ENCODE data around the gene DBNDD1. TPM values are rescaled to one million over a fixed set of nuclear protein-coding genes. Genes with fewer than 3 reads are reported as not detected.

DBNDD1 gene
- total RNA-seq, 1 experiment from 2014 or later, result 60.2 TPM

GRCh38 chr16:90001761-90002503, 17.3 kb downstream of the DBNDD1 start:
- Histone ChIP-seq H2AFZ (ENCODE audit: low read depth, low read length, poor library complexity, severe bottlenecking) (no peak overlapping the region), H3K27me3 (ENCODE audit: insufficient read depth, low read length) (no peaks in the 10 kb centered on the region), H3K4me1 (ENCODE audit: control insufficient read depth in 1 of 2, insufficient read depth in 2 of 2, low read length in 2 of 2) (peaks cover 0 to 13% of the 10 kb centered on the region in 2 experiments; a peak in 2 of 4 replicates), H3K4me2 (ENCODE audit: low read length) (no peak overlapping the region), H3K9me2 (ENCODE audit: insufficient read depth) (no peaks in the 10 kb centered on the region), H3K36me3 (ENCODE audit: control insufficient read depth in 1 of 2, insufficient read depth in 2 of 2, low read length in 2 of 2) (peaks cover 0 to 13% of the 10 kb centered on the region in 2 experiments; a peak in 1 of 4 replicates), H3K4me3 (replicated peaks in 1 of 2; ENCODE audit: low read depth in 1 of 2, low read length in 2 of 2) (no peak overlapping the region), H3K9ac (ENCODE audit: low read length) (no peak overlapping the region), H4K20me1 (ENCODE audit: insufficient read depth) (no peaks in the 10 kb centered on the region), H3K79me2 (ENCODE audit: insufficient read depth, low read length) (0 out of 2 replicates have a peak, but pooled peaks cover 4% of the 10 kb centered on the region), H3K9me3 (ENCODE audit: control insufficient read depth in 1 of 2, insufficient read depth in 1 of 2, low read depth in 1 of 2, low read length in 2 of 2) (no peaks in the 10 kb centered on the region), H3K27ac (ENCODE audit: low read depth, low read length) (no peak overlapping the region)
- intact Hi-C loops (cut with micrococcal nuclease), result no loop called here
- no TSS peak for BruUV-seq (replicated peaks)
- RAD21 ChIA-PET (ENCODE audit: low non-redundant PET in 1 of 2, low total read pairs in 2 of 2, uncharacterized antibody in 2 of 2, unreplicated experiment in 2 of 2), result no interaction called here
- ATAC-seq (no peak), DNase-seq (ENCODE audit: low read depth, low spot score) (no peak)
- POLR2A ChIA-PET, result no interaction called here
- no peak for TF ChIP-seq POLR2AphosphoS5 (IDR thresholded peaks at IDR 0.05; ENCODE audit: low read depth, low read length)
- no peak for TF ChIP-seq CTCF (IDR thresholded peaks at IDR 0.05 in 2 of 3, conservative IDR thresholded peaks at IDR 0.05 in 1 of 3; ENCODE audit: borderline replicate concordance in 1 of 3, insufficient read depth in 1 of 3, low read depth in 2 of 3, low read length in 2 of 3)
- no peak for TF ChIP-seq SP1 (IDR thresholded peaks at IDR 0.05; ENCODE audit: low read depth)
- TF ChIP-seq FOSL1 (IDR thresholded peaks at IDR 0.05; ENCODE audit: low read depth), result no peak
- no peak for TF ChIP-seq TCF7L2 (IDR thresholded peaks at IDR 0.05; ENCODE audit: borderline replicate concordance, extremely low read depth, insufficient read depth, insufficient read length)
- TF ChIP-seq RAD21 (IDR thresholded peaks at IDR 0.05; ENCODE audit: low read depth), result no peak
- no peak for TF ChIP-seq REST (IDR thresholded peaks at IDR 0.05; ENCODE audit: low read depth)
- TF ChIP-seq YY1 (IDR thresholded peaks at IDR 0.05; ENCODE audit: extremely low read depth, insufficient replicate concordance, low read depth, low read length), result no peak
- no peak for TF ChIP-seq POLR2A (IDR thresholded peaks at IDR 0.05; ENCODE audit: borderline replicate concordance, extremely low read depth, insufficient read depth, insufficient read length)
- no peak for TF ChIP-seq EZH2 (IDR thresholded peaks at IDR 0.05)
- no peak for TF ChIP-seq EZH2phosphoT487 (IDR thresholded peaks at IDR 0.05; ENCODE audit: borderline replicate concordance)
- TF ChIP-seq ZBTB33 (IDR thresholded peaks at IDR 0.05; ENCODE audit: extremely low read depth, insufficient replicate concordance, low read length), result no peak
- no peak for TF ChIP-seq ELF1 (IDR thresholded peaks at IDR 0.05; ENCODE audit: borderline replicate concordance, low read depth)
- no peak for TF ChIP-seq ZNF274 (IDR thresholded peaks at IDR 0.05; ENCODE audit: low read depth, low read length)
- TF ChIP-seq EGR1 (IDR thresholded peaks at IDR 0.05; ENCODE audit: low read depth), result no peak
- no peak for TF ChIP-seq SRF (IDR thresholded peaks at IDR 0.05; ENCODE audit: low read depth)
- CTCF ChIA-PET, result no interaction called here
